Spinal cord (tissue), 10 donors: ENCODE results near the gene SCNN1A. TPM values are rescaled to one million over a fixed set of nuclear protein-coding genes. Genes with fewer than 3 reads are reported as not detected.

ENCODE experiments used
- DNase-seq, 6 donors: peaks; one replicate each; pipeline versions ENCODE4 v3.0.0 to v3.0.0-alpha.2; 2013 to 2015; ENCODE audit warnings: low spot score in 6 of 6, low read depth in 4 of 6
- H3K27ac ChIP-seq: one replicate; pipeline ENCODE4 v1.5.1; 2013; ENCODE audit warnings: low read depth, low read length, control low read depth
- H3K27me3 ChIP-seq: one replicate; pipeline ENCODE4 v1.6.1; 2013; ENCODE audit warnings: low read length; ENCODE audit not compliant: control insufficient read depth, insufficient read depth
- H3K36me3 ChIP-seq: one replicate; pipeline ENCODE4 v1.6.1; 2013; ENCODE audit warnings: low read length; ENCODE audit not compliant: control insufficient read depth, insufficient read depth
- H3K4me1 ChIP-seq: one replicate; pipeline ENCODE4 v1.6.1; 2013; ENCODE audit warnings: low read length; ENCODE audit not compliant: control insufficient read depth, insufficient read depth
- H3K4me3 ChIP-seq: one replicate; pipeline ENCODE4 v1.5.1; 2013; ENCODE audit warnings: low read depth, low read length, control low read depth
- H3K9me3 ChIP-seq: one replicate; pipeline ENCODE4 v1.6.1; 2013; ENCODE audit warnings: low read length; ENCODE audit not compliant: control insufficient read depth, insufficient read depth
- WGBS: methylation state at CpG from one replicate; pipeline ENCODE4 v1.1.5; 2013; ENCODE audit warnings: missing lambda C conversion rate; ENCODE audit not compliant: insufficient coverage; 5-methylcytosine and 5-hydroxymethylcytosine counted together
- polyA plus RNA-seq, 2 donors: library from polyadenylated mRNA; unstranded; fragments of 120-200 nt; gene quantifications; one replicate each; pipeline ENCODE4 v1.2.1, GENCODE V29; 2013; ENCODE audit not compliant: insufficient read length in 2 of 2
- total RNA-seq, 2 donors: library from RNA; depleted of rRNA in 1 of 2; stranded (reverse); fragments of 120-200 nt in 1 of 2; fragments of >200 nt in 1 of 2; gene quantifications; one replicate each; pipeline versions ENCODE4 v1.2.3 to v1.2.4, GENCODE V29; 2013 to 2014
- donor health status: healthy.

The SCNN1A gene
- total and polyA plus RNA-seq, 4 donors: 0.40 to 1.3 (median 0.73) TPM

DNA sequence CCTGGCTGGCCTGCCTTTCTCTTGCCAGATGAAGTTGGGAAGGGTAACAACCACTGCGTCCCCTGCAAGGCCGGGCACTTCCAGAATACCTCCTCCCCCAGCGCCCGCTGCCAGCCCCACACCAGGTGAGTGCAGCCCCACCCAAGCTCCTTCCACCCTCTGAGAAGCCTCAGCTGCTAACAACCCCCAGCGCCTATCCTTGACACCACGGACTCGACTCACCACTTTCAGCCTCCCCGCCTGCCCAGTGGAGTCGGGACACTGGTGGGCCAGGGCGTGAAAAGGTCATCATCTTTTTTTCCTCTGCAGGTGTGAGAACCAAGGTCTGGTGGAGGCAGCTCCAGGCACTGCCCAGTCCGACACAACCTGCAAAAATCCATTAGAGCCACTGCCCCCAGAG is 10.7 kb upstream of the SCNN1A start:
- Histone ChIP-seq H3K36me3 (peaks cover 13% of the 10 kb centered on the region), H3K27ac (no peak overlapping the region), H3K27me3 (peaks cover 2% of the 10 kb centered on the region), H3K4me1 (peaks cover 22% of the 10 kb centered on the region), H3K9me3 (no peaks in the 10 kb centered on the region), H3K4me3 (no peak overlapping the region)
- DNase-seq: no peak
- whole genome bisulfite sequencing: 84% methylated on average over 10 of the region's 11 CpGs

DNA sequence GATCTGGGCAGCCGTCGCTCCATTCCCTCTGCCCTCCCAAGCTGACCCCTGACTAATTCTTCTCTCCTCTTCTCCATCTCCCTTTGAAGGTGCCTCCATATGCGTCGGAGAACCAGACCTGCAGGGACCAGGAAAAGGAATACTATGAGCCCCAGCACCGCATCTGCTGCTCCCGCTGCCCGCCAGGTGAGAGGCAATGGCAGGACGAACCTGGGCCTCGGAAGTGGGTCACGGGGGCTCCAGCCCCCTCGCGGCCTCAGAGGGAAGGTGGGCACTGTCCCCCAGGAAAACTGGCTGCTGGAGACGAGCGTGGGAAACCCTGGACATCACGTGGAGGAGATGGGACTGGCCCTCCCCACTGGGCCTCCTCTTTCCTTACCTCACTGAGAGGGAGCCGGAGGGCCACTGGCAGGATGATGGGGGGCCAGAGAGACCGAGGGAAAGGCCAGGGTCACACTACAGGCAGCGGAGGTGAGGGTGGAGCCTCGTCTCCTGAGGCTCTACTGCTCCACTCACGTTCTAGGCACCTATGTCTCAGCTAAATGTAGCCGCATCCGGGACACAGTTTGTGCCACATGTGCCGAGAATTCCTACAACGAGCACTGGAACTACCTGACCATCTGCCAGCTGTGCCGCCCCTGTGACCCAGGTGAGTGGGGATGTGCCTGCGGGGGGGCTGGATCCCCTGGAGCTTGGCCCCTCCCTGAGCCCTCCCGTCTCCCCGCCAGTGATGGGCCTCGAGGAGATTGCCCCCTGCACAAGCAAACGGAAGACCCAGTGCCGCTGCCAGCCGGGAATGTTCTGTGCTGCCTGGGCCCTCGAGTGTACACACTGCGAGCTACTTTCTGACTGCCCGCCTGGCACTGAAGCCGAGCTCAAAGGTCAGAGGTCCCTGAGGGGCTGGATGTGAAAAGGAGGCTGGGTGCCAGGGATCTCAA is 9.4 kb upstream of the SCNN1A start:
- 95% methylated on average over 31 of the region's 36 CpGs for WGBS
- no peak overlapping the region for H3K27ac ChIP-seq
- H3K9me3 ChIP-seq: no peaks in the 10 kb centered on the region
- no peak for DNase-seq
- peaks cover 10% of the 10 kb centered on the region for H3K36me3 ChIP-seq
- peak overlapping the region; percentile 50 for H3K4me3 ChIP-seq
- H3K27me3 ChIP-seq: peaks cover 2% of the 10 kb centered on the region
- peaks cover 22% of the 10 kb centered on the region for H3K4me1 ChIP-seq

DNA sequence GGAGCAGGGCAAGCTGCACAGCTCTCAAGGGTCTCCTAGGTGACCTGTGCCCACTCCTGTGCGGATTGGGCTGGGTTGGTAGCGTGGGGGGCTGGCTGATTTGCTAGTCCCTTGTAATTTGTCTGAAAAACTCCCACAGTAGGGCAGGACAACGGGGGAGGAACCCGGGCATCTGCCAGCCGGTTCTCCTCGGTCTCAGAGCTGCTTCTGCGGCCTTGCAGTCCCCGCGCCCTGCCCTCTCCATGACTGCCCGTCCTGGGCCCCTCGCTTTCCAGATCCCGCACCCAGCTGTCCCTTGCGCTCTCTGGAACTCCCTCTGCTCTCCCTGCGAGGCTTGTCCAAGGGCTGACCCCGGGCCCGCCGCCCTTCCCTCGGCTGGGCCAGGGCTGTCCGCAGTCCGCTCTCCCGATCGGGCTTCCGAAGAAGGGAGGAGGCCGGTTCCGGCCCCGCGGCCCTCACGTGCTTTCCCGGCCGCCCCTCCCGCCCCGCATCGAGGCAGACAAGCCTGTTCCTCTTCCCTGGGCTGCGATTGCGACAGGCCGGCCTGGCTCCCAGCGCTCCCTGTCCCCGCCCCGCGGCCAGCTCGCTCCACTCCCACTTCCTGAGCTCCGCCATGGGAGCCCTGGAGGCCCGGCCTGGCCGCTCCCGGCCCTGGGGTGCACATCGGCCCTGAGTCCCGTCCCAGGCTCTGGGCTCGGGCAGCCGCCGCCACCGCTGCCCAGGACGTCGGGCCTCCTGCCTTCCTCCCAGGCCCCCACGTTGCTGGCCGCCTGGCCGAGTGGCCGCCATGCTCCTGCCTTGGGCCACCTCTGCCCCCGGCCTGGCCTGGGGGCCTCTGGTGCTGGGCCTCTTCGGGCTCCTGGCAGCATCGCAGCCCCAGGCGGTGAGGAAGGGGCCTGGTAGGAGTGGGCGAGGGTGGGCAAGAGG is 8.5 kb upstream of the SCNN1A start, which contains the start of gene LTBR:
TSS of gene LTBR (plus strand) at position 591 of the 927 bp plus-strand sequence. CDS start at position 788, 197 bp downstream.
- peaks cover 22% of the 10 kb centered on the region for H3K4me1 ChIP-seq
- DNase-seq: peak; percentile 8 to 85 (median 26)
- WGBS: 31% methylated on average over 56 of the region's 62 CpGs
- H3K36me3 ChIP-seq: peaks cover 10% of the 10 kb centered on the region
- no peaks in the 10 kb centered on the region for H3K9me3 ChIP-seq
- H3K4me3 ChIP-seq: peak within 1 kb of the TSS; percentile 50
- H3K27me3 ChIP-seq: peaks cover 2% of the 10 kb centered on the region
- H3K27ac ChIP-seq: peak within 1 kb of the TSS; percentile 78

DNA sequence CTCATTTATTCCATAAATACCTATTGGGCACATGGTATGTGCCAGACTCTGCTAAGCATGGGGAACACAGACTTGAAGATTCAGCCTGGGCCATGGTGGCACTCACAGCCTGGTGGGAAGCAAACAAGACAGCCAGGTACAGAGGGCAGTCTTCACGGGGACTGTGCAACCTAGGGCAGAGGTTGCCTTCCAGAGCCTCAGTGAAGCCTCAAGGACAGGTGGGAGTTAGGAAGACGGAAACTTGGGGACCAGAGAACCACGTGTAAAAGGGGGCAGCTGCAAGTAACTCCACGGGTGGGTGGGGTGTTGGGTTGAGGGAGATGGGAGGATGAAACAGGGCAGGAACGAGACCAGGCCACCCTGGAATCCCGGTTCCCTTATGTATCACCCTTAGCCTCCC is 7.6 kb upstream of the SCNN1A start:
- H3K9me3 ChIP-seq: no peaks in the 10 kb centered on the region
- no peak overlapping the region for H3K4me3 ChIP-seq

DNA sequence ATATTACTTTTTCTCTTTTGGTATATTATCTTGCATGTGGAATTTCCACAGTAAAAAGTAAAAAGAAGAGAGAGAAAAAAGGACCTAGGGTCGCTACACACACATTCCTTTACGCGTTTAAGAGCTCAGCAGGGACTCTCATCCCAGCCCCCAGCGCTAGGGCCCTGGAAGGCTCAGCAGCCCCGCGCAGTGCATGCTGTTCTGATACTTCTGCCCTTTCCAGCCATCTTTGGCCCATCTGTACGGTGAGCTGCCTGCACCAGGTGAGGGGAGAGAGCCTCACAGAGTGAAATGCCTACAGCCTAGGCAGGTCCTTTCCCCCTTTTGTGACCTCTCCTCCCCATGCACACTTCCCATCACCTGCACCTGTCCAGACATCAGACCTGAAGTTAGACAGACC is 7.0 kb upstream of the SCNN1A start:
- 54% methylated on average over 7 of the region's 7 CpGs for whole genome bisulfite sequencing
- no peak for DNase-seq

More for the DNA sequence above, 7.6 kb upstream of the SCNN1A start:
- H3K4me1 ChIP-seq: peaks cover 22% of the 10 kb centered on the region
- no peak overlapping the region for H3K27ac ChIP-seq
- 85% methylated on average over 4 of the region's 6 CpGs for WGBS
- peaks cover 10% of the 10 kb centered on the region for H3K36me3 ChIP-seq
- DNase-seq: no peak
- H3K27me3 ChIP-seq: peaks cover 2% of the 10 kb centered on the region

DNA sequence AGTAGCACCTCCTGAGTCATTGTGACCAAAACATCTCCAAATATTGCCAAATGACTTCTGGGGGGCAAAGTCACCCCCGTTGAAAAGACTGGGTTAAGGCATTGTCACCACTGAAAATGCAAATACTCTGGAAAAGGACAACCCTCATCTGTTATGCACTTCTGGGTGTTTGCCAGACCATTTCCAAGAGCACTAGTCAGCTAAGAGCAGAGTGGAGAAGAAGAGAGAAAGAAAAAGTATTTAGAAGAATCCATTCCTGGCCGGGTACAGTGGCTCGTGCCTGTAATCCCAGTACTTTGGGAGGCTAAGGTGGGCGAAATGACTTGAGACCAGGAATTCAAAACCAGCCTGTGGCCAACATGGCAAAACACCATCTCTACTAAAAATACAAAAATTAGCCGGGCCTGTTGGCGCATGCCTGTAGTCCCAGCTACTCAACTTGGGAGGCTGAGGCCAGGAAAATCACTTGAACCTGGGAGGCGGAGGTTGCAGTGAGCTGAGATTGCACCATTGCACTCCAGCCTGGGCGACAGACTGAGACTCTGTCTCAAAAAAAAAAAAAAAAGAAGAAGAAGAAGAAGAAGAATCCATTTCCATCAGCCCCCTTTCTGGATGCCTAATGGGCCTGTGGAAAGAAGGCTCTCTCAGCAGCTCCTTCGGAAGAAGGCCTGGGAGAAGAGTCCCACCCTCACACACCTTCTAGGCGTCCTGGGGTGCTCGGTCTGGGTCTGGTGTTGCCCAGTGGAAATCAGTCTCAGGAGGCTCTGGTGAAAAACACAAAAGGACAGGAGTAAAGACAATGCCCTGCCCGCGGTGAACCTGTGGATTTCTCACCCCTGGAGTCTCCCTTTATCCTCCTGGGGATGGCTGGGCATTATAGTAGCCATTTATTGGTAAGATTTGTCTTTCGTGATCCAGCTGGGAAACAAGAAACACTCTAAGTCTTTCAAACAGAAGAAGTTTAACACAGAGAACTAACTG is 5.1 kb upstream of the SCNN1A start:
- 74% methylated on average over 4 of the region's 14 CpGs for WGBS
- H3K4me1 ChIP-seq: peaks cover 34% of the 10 kb centered on the region
- DNase-seq: peak in 1 of 6 donors; percentile 14
- no peak overlapping the region for H3K27ac ChIP-seq
- H3K27me3 ChIP-seq: peaks cover 12% of the 10 kb centered on the region
- no peaks in the 10 kb centered on the region for H3K9me3 ChIP-seq
- no peak overlapping the region for H3K4me3 ChIP-seq
- peaks cover 7% of the 10 kb centered on the region for H3K36me3 ChIP-seq

More for the DNA sequence above, 7.0 kb upstream of the SCNN1A start:
- H3K27me3 ChIP-seq: peaks cover 6% of the 10 kb centered on the region
- H3K4me1 ChIP-seq: peaks cover 22% of the 10 kb centered on the region
- no peak overlapping the region for H3K27ac ChIP-seq
- H3K4me3 ChIP-seq: no peak overlapping the region
- no peaks in the 10 kb centered on the region for H3K9me3 ChIP-seq
- H3K36me3 ChIP-seq: peaks cover 10% of the 10 kb centered on the region

DNA sequence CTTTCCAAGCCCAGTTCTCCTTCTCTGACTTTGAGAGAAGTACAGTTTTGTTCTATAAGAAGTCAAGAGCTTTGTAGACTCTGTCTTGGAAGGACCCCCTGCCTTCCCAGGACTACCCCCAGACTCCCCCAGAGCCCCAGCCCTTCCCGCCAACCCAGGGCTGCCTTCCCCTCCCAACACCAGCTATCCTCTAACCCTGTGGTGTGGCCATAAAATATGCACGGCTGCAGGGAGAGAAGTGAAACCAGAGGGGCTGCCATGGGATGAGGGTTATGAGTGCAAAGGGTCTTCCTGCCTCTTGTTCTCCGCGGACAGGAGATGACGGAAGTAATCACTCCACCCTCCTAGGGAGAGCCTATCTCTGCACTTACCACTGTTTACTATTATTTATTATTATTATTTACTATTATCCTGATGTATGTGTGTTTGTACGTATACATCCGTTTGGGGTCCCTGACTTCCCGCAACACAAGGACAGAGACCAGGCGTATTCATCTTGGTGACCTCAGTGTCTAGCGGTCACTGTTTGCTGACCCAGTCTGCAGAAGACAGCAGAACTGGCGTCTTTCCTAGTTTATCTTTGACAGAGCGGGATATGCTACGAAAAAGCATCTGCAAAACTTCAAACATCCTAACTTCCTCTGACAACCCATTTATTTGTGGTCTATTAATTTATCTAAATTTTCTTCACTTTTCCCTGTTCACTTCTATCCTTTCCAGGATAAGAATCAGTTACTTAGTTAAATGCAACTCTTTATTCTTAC is 3.5 kb upstream of the SCNN1A start:
- no peaks in the 10 kb centered on the region for H3K36me3 ChIP-seq
- no peaks in the 10 kb centered on the region for H3K9me3 ChIP-seq
- H3K27me3 ChIP-seq: peaks cover 25% of the 10 kb centered on the region
- H3K27ac ChIP-seq: no peak overlapping the region
- H3K4me1 ChIP-seq: peaks cover 24% of the 10 kb centered on the region
- H3K4me3 ChIP-seq: no peak overlapping the region
- WGBS: 83% methylated on average over 3 of the region's 13 CpGs
- DNase-seq: no peak

DNA sequence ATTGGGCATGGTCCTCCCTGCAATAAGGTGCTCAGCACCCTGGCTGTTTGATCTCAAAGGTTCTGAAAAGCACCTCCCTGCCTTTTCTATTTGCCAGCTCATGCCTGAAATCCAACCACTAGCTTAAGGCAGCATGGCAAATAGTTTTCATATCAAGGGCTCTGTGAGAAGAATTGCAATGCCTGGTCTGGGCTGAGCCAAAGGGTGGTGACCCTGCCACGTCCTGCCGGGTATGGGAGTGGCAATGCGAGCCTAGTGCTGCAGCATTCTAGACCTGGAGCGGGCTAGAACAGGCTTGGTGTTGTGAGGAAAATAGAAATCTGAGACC is 2.3 kb upstream of the SCNN1A start:
- H3K27ac ChIP-seq: no peak overlapping the region
- peaks cover 28% of the 10 kb centered on the region for H3K27me3 ChIP-seq
- WGBS: 61% methylated on average over 3 of the region's 4 CpGs
- H3K36me3 ChIP-seq: no peaks in the 10 kb centered on the region
- H3K4me3 ChIP-seq: no peak overlapping the region
- H3K4me1 ChIP-seq: peaks cover 15% of the 10 kb centered on the region
- H3K9me3 ChIP-seq: no peaks in the 10 kb centered on the region
- no peak for DNase-seq
